Naive B cell (primary cell): ENCODE data around the gene SGIP1. TPM values are rescaled to one million over a fixed set of nuclear protein-coding genes. Genes with fewer than 3 reads are reported as not detected.
"Not testable (repeated sequence)": the region's sequence is repeated elsewhere in the genome, so short reads cannot be mapped to it uniquely, and the experiment has no call there.

Experiments
- ATAC-seq, 2 donors: fragments of 150-1000 bp; cut with Tn5 transposase; 2 replicates each; pipeline ENCODE4 v1.10.0; 2021; ENCODE audit warnings: low read depth in 2 of 2, mild to moderate bottlenecking in 2 of 2, moderate library complexity in 2 of 2
- DNase-seq: peaks from one replicate; pipeline ENCODE4 v3.0.0; 2022
- H3K27ac Mint-ChIP-seq, 6 donors: one replicate each; pipeline ENCODE4 v1.8.0; 2020 to 2022; ENCODE audit warnings: mild to moderate bottlenecking in 6 of 6, mixed read lengths in 6 of 6, moderate library complexity in 5 of 6, inconsistent platforms in 2 of 6
- H3K27me3 Mint-ChIP-seq, 3 donors: one replicate each; pipeline ENCODE4 v1.8.0; 2021 to 2022; ENCODE audit warnings: mixed read lengths in 3 of 3, mild to moderate bottlenecking in 1 of 3
- H3K36me3 Mint-ChIP-seq, 2 donors: one replicate each; pipeline ENCODE4 v1.8.0; 2020 to 2022; ENCODE audit warnings: mixed read lengths in 2 of 2, inconsistent platforms in 1 of 2, mild to moderate bottlenecking in 1 of 2
- H3K4me1 Mint-ChIP-seq, 3 donors: one replicate each; pipeline ENCODE4 v1.8.0; 2020 to 2022; ENCODE audit warnings: mixed read lengths in 3 of 3, inconsistent platforms in 1 of 3, mild to moderate bottlenecking in 1 of 3, moderate library complexity in 1 of 3
- H3K4me3 Mint-ChIP-seq, 8 donors: one replicate each; pipeline ENCODE4 v1.8.0; 2020 to 2022; ENCODE audit warnings: mild to moderate bottlenecking in 8 of 8, mixed read lengths in 8 of 8, moderate library complexity in 8 of 8, inconsistent platforms in 2 of 8
- H3K9me3 Mint-ChIP-seq, 7 donors: one replicate each; pipeline ENCODE4 v1.8.0; 2020 to 2022; ENCODE audit warnings: mixed read lengths in 7 of 7, mild to moderate bottlenecking in 5 of 7, inconsistent platforms in 2 of 7, moderate library complexity in 1 of 7
- polyA plus RNA-seq, 6 donors: library from polyadenylated mRNA; unstranded; fragments of 300-500 nt; fragmentation: Illumina TruSeq; gene quantifications; one replicate each; pipeline ENCODE4 v1.2.3, GENCODE V29; 2021; ENCODE audit warnings: low read depth in 6 of 6

Gene SGIP1
- polyA plus RNA-seq, 6 donors from 2014 or later = not detected

GRCh38 chr1:66728021-66728420, 194.1 kb downstream of the SGIP1 start:
- H3K4me3 Mint-ChIP-seq = no peak overlapping the region
- H3K4me1 Mint-ChIP-seq = peaks cover 0 to 15% (median 13%) of the 10 kb centered on the region in 3 donors
- ATAC-seq (no peak), DNase-seq (no peak)
- H3K9me3 Mint-ChIP-seq = peaks cover 0 to 3% (median 1%) of the 10 kb centered on the region in 7 donors
- H3K27me3 Mint-ChIP-seq = peaks cover 0 to 9% (median 6%) of the 10 kb centered on the region in 3 donors
- H3K27ac Mint-ChIP-seq = peak overlapping the region in 1 of 6 donors; percentile 34
- no peaks in the 10 kb centered on the region for H3K36me3 Mint-ChIP-seq

- not testable (repeated sequence) for H3K27me3 Mint-ChIP-seq, DNase-seq, ATAC-seq, H3K9me3 Mint-ChIP-seq, H3K36me3 Mint-ChIP-seq, H3K4me3 Mint-ChIP-seq
- Mint-ChIP-seq H3K4me1 (peaks cover 0 to 15% (median 13%) of the 10 kb centered on the region in 3 donors), H3K27ac (peak overlapping the region in 1 of 6 donors; percentile 34)
These were observed 194.8 kb downstream of the SGIP1 start for GRCh38 chr1:66728716-66729115.

- DNase-seq = peak; percentile 5
- no peak overlapping the region for H3K4me3 Mint-ChIP-seq
- ATAC-seq = peak; percentile 35 to 59
- H3K27ac Mint-ChIP-seq = peak overlapping the region in 2 of 6 donors; percentile 28 to 35
- no peaks in the 10 kb centered on the region for H3K36me3 Mint-ChIP-seq
- H3K27me3 Mint-ChIP-seq = peaks cover 0 to 9% (median 6%) of the 10 kb centered on the region in 3 donors
- peaks cover 0 to 3% (median 1%) of the 10 kb centered on the region in 7 donors for H3K9me3 Mint-ChIP-seq
- peaks cover 0 to 15% (median 13%) of the 10 kb centered on the region in 3 donors for H3K4me1 Mint-ChIP-seq
These were observed 195.2 kb downstream of the SGIP1 start for GRCh38 chr1:66729119-66729518.

GRCh38 chr1:66729523-66729922, 195.6 kb downstream of the SGIP1 start:
- ATAC-seq = no peak
- no peak for DNase-seq
- Mint-ChIP-seq H3K27ac (peak overlapping the region in 1 of 6 donors; percentile 28), H3K4me1 (peaks cover 0 to 15% (median 13%) of the 10 kb centered on the region in 3 donors), H3K4me3 (no peak overlapping the region), H3K36me3 (no peaks in the 10 kb centered on the region), H3K27me3 (peaks cover 0 to 9% (median 6%) of the 10 kb centered on the region in 3 donors), H3K9me3 (peaks cover 0 to 3% (median 1%) of the 10 kb centered on the region in 7 donors)

- DNase-seq = no peak
- ATAC-seq = no peak
- Mint-ChIP-seq H3K27ac (peak overlapping the region in 1 of 6 donors; percentile 68), H3K4me1 (peaks cover 0 to 15% (median 13%) of the 10 kb centered on the region in 3 donors), H3K4me3 (no peak overlapping the region), H3K27me3 (peaks cover 0 to 9% (median 6%) of the 10 kb centered on the region in 3 donors), H3K36me3 (no peaks in the 10 kb centered on the region), H3K9me3 (peaks cover 0 to 3% (median 1%) of the 10 kb centered on the region in 7 donors)
These were observed 196.5 kb downstream of the SGIP1 start for GRCh38 chr1:66730462-66730861.

GRCh38 chr1:66731170-66731865, 197.4 kb downstream of the SGIP1 start:
- H3K9me3 Mint-ChIP-seq = peaks cover 0 to 3% (median 1%) of the 10 kb centered on the region in 7 donors
- H3K27me3 Mint-ChIP-seq = peaks cover 0 to 9% (median 6%) of the 10 kb centered on the region in 3 donors
- H3K27ac Mint-ChIP-seq = no peak overlapping the region
- ATAC-seq (no peak), DNase-seq (no peak)
- no peak overlapping the region for H3K4me3 Mint-ChIP-seq
- no peaks in the 10 kb centered on the region for H3K36me3 Mint-ChIP-seq
- H3K4me1 Mint-ChIP-seq = peaks cover 0 to 15% (median 7%) of the 10 kb centered on the region in 3 donors

GRCh38 chr1:66732407-66733166, 198.6 kb downstream of the SGIP1 start:
- no peak overlapping the region for H3K4me3 Mint-ChIP-seq
- H3K36me3 Mint-ChIP-seq = no peaks in the 10 kb centered on the region
- DNase-seq = no peak

GRCh38 chr1:66733348-66734017, 199.5 kb downstream of the SGIP1 start:
- peaks cover 0 to 15% (median 7%) of the 10 kb centered on the region in 3 donors for H3K4me1 Mint-ChIP-seq
- peaks cover 0 to 9% (median 4%) of the 10 kb centered on the region in 3 donors for H3K27me3 Mint-ChIP-seq
- H3K4me3 Mint-ChIP-seq = no peak overlapping the region
- no peak for ATAC-seq
- DNase-seq = no peak
- no peaks in the 10 kb centered on the region for H3K36me3 Mint-ChIP-seq
- H3K27ac Mint-ChIP-seq = no peak overlapping the region
- peaks cover 0 to 3% (median 1%) of the 10 kb centered on the region in 7 donors for H3K9me3 Mint-ChIP-seq

More at GRCh38 chr1:66732407-66733166, 198.6 kb downstream of the SGIP1 start:
- Mint-ChIP-seq H3K9me3 (peaks cover 0 to 3% (median 1%) of the 10 kb centered on the region in 7 donors), H3K4me1 (peaks cover 0 to 15% (median 7%) of the 10 kb centered on the region in 3 donors), H3K27ac (peak overlapping the region in 1 of 6 donors; percentile 7), H3K27me3 (peaks cover 0 to 9% (median 6%) of the 10 kb centered on the region in 3 donors)
- peak; percentile 36 to 40 for ATAC-seq

- not testable (repeated sequence) for H3K27ac Mint-ChIP-seq, H3K4me3 Mint-ChIP-seq, DNase-seq, H3K9me3 Mint-ChIP-seq, ATAC-seq, H3K36me3 Mint-ChIP-seq, H3K27me3 Mint-ChIP-seq
- H3K4me1 Mint-ChIP-seq = peaks cover 7 to 13% (median 7%) of the 10 kb centered on the region in 3 donors
These were observed 200.6 kb downstream of the SGIP1 start for GRCh38 chr1:66734531-66734930.

GRCh38 chr1:66737836-66738235, 203.9 kb downstream of the SGIP1 start:
- Mint-ChIP-seq H3K27me3 (no peaks in the 10 kb centered on the region), H3K9me3 (no peaks in the 10 kb centered on the region), H3K36me3 (no peaks in the 10 kb centered on the region), H3K4me1 (peaks cover 8 to 11% (median 10%) of the 10 kb centered on the region in 3 donors), H3K4me3 (no peak overlapping the region), H3K27ac (no peak overlapping the region)
- DNase-seq = no peak
- ATAC-seq = no peak

GRCh38 chr1:66739401-66740157, 205.6 kb downstream of the SGIP1 start:
- H3K27ac Mint-ChIP-seq = no peak overlapping the region
- DNase-seq (no peak), ATAC-seq (no peak)
- H3K27me3 Mint-ChIP-seq = no peaks in the 10 kb centered on the region
- H3K36me3 Mint-ChIP-seq = no peaks in the 10 kb centered on the region
- peaks cover 8 to 11% (median 8%) of the 10 kb centered on the region in 3 donors for H3K4me1 Mint-ChIP-seq
- no peaks in the 10 kb centered on the region for H3K9me3 Mint-ChIP-seq
- peak overlapping the region in 1 of 8 donors; percentile 32 for H3K4me3 Mint-ChIP-seq

GRCh38 chr1:66745451-66745850, 211.5 kb downstream of the SGIP1 start:
- Mint-ChIP-seq H3K4me1 (no peaks in the 10 kb centered on the region), H3K9me3 (no peaks in the 10 kb centered on the region), H3K36me3 (no peaks in the 10 kb centered on the region), H3K27me3 (peaks cover 0 to 11% (median 6%) of the 10 kb centered on the region in 3 donors), H3K27ac (no peak overlapping the region), H3K4me3 (no peak overlapping the region)
- ATAC-seq (no peak), DNase-seq (no peak)
